A673 (cell line): ENCODE measurements around the gene TPST1. TPM values are rescaled to one million over a fixed set of nuclear protein-coding genes. Genes with fewer than 3 reads are reported as not detected.
"Not testable (repeated sequence)": the region's sequence is repeated elsewhere in the genome, so short reads cannot be mapped to it uniquely, and the experiment has no call there.

Source experiments
- BruUV-seq: library from RNA; stranded (reverse); fragments of 400-500 nt; replicated peaks from 2 replicates; lab custom pipeline; 2021; lab: Mats Ljungman, UMichigan
- CTCF ChIA-PET: fragments of 300-600 bp; sonication (Branson Sonifier 250); formaldehyde crosslinking; loops from one replicate; lab custom pipeline; 2022; ENCODE audit warnings: antibody characterized with exemption; lab: Charles Lee
- POLR2A ChIA-PET: fragments of 300-600 bp; sonication (Branson Sonifier 250); formaldehyde crosslinking; loops from one replicate; lab custom pipeline; 2022; ENCODE audit warnings: antibody characterized with exemption; ENCODE audit not compliant: low non-redundant PET; lab: Charles Lee
- DNase-seq: peaks from one replicate; pipeline ENCODE4 v3.0.0-alpha.2; 2015; ENCODE audit warnings: low spot score
- H3K27ac ChIP-seq: fragments of 200-600 bp; sonication (generic); 2 replicates; pipeline ENCODE4 v1.5.1; 2016; ENCODE audit warnings: mixed run types, low read depth, mild to moderate bottlenecking, mixed read lengths, antibody characterized with exemption, low read length; ENCODE audit not compliant: poor library complexity, severe bottlenecking
- H3K27me3 ChIP-seq: fragments of 200-600 bp; sonication (generic); replicated peaks from 2 replicates; pipeline ENCODE4 v1.6.1; 2017; ENCODE audit warnings: mixed run types, low read depth, mild to moderate bottlenecking, mixed read lengths, antibody characterized with exemption, low read length; ENCODE audit not compliant: insufficient read depth, poor library complexity
- H3K36me3 ChIP-seq: fragments of 200-600 bp; sonication (generic); 2 replicates; pipeline ENCODE4 v1.6.1; 2016; ENCODE audit warnings: mixed run types, mild to moderate bottlenecking, mixed read lengths, antibody characterized with exemption, low read length; ENCODE audit not compliant: insufficient read depth, poor library complexity, severe bottlenecking
- H3K4me1 ChIP-seq: fragments of 200-600 bp; sonication (generic); 2 replicates; pipeline ENCODE4 v1.6.1; 2017; ENCODE audit warnings: mixed run types, mild to moderate bottlenecking, mixed read lengths, antibody characterized with exemption, low read length; ENCODE audit not compliant: insufficient read depth, poor library complexity, severe bottlenecking
- H3K4me3 ChIP-seq: fragments of 200-600 bp; sonication (generic); 2 replicates; pipeline ENCODE4 v1.5.1; 2016; ENCODE audit warnings: low read depth, mixed run types, mild to moderate bottlenecking, mixed read lengths, low read length; ENCODE audit not compliant: poor library complexity, severe bottlenecking
- H3K9me3 ChIP-seq: fragments of 200-600 bp; sonication (generic); 2 replicates; pipeline ENCODE4 v1.6.1; 2016; ENCODE audit warnings: mixed run types, low read depth, mild to moderate bottlenecking, mixed read lengths, antibody characterized with exemption, low read length; ENCODE audit not compliant: poor library complexity, severe bottlenecking
- CTCF ChIP-seq: fragments of 300-800, 200-600 bp; sonication (generic); conservative IDR thresholded peaks from 2 replicates; pipeline ENCODE4 v1.5.1; 2017; ENCODE audit warnings: low read depth, mild to moderate bottlenecking, antibody characterized with exemption, low read length, moderate library complexity, mixed read lengths
- EZH2 ChIP-seq: fragments of 200-600 bp; sonication (generic); IDR thresholded peaks from 2 replicates; pipeline ENCODE4 v1.6.1; 2017; ENCODE audit warnings: borderline replicate concordance, low read depth, mild to moderate bottlenecking, mixed read lengths, antibody characterized with exemption, low read length; ENCODE audit not compliant: poor library complexity, severe bottlenecking
- intact Hi-C: fragments of 100-400 bp; cut with micrococcal nuclease; formaldehyde crosslinking; loops from one replicate; pipeline ENCODE4 v1.10.0; 2022; ENCODE audit not compliant: unreplicated experiment
- total RNA-seq: library from RNA; stranded (reverse); gene quantifications from 2 replicates; pipeline ENCODE4 v1.2.3, GENCODE V29; 2021

TPST1 gene
- total RNA-seq, 1 experiment from 2014 or later = 8.0 TPM

- BruUV-seq = no TSS peak
- no peak overlapping the region for H3K4me3 ChIP-seq
- no peaks in the 10 kb centered on the region for H3K36me3 ChIP-seq
- CTCF ChIA-PET = no interaction called here
- POLR2A ChIA-PET = no interaction called here
- TF ChIP-seq CTCF (no peak), EZH2 (no peak)
- DNase-seq = no peak
- no peaks in the 10 kb centered on the region for H3K9me3 ChIP-seq
- H3K27me3 ChIP-seq = no peaks in the 10 kb centered on the region
- intact Hi-C loops = no loop called here
- no peak overlapping the region for H3K27ac ChIP-seq
- H3K4me1 ChIP-seq = no peaks in the 10 kb centered on the region
Observed at GRCh38 chr7:66362136-66362535, 157.0 kb downstream of the TPST1 start.

GRCh38 chr7:66363635-66364034 lies 158.5 kb downstream of the TPST1 start:
- Histone ChIP-seq H3K36me3 (no peaks in the 10 kb centered on the region), H3K4me1 (no peaks in the 10 kb centered on the region), H3K27ac (no peak overlapping the region), H3K9me3 (no peaks in the 10 kb centered on the region), H3K4me3 (no peak overlapping the region), H3K27me3 (no peaks in the 10 kb centered on the region)
- intact Hi-C loops = no loop called here
- ChIA-PET POLR2A (no interaction called here), CTCF (no interaction called here)
- no TSS peak for BruUV-seq
- TF ChIP-seq CTCF = no peak
- no peak for DNase-seq

GRCh38 chr7:66365031-66365430 lies 159.9 kb downstream of the TPST1 start:
- intact Hi-C loops = not testable (repeated sequence)
- POLR2A ChIA-PET = interaction anchor here (0.6 kb wide), 1 partner anchor 11 kb away, joined by 3 read pairs; no protein-coding TSS in a partner anchor

GRCh38 chr7:66371096-66371824 lies 166.1 kb downstream of the TPST1 start:
- H3K27me3 ChIP-seq = no peaks in the 10 kb centered on the region
- H3K4me1 ChIP-seq = no peaks in the 10 kb centered on the region
- no peak overlapping the region for H3K27ac ChIP-seq
- BruUV-seq = no TSS peak
- CTCF ChIA-PET = no interaction called here
- intact Hi-C loops = no loop called here
- no peak for DNase-seq
- H3K36me3 ChIP-seq = no peaks in the 10 kb centered on the region
- no peak overlapping the region for H3K4me3 ChIP-seq
- no peak for TF ChIP-seq EZH2
- no peak for TF ChIP-seq CTCF
- POLR2A ChIA-PET = no interaction called here
- H3K9me3 ChIP-seq = no peaks in the 10 kb centered on the region

More at GRCh38 chr7:66365031-66365430, 159.9 kb downstream of the TPST1 start:
- H3K27ac ChIP-seq, DNase-seq, H3K4me1 ChIP-seq, H3K9me3 ChIP-seq, CTCF ChIA-PET, H3K36me3 ChIP-seq, H3K27me3 ChIP-seq, H3K4me3 ChIP-seq, BruUV-seq: not testable (repeated sequence)

GRCh38 chr7:66374141-66374840 lies 169.2 kb downstream of the TPST1 start:
- H3K4me3 ChIP-seq, H3K36me3 ChIP-seq, H3K27ac ChIP-seq, H3K27me3 ChIP-seq, BruUV-seq, CTCF ChIA-PET, POLR2A ChIA-PET, H3K9me3 ChIP-seq, DNase-seq, H3K4me1 ChIP-seq, intact Hi-C loops: not testable (repeated sequence)
